NCI-H524 (cell line): Measurements from ENCODE around the gene MRM3.
"Not testable (repeated sequence)": the region's sequence is repeated elsewhere in the genome, so short reads cannot be mapped to it uniquely, and the experiment has no call there.

ENCODE experiments used
- DNase-seq, 2 experiments: peaks; one replicate each; lab custom pipeline; 2025; lab: John Stamatoyannopoulos, UW

MRM3 gene, protein sequence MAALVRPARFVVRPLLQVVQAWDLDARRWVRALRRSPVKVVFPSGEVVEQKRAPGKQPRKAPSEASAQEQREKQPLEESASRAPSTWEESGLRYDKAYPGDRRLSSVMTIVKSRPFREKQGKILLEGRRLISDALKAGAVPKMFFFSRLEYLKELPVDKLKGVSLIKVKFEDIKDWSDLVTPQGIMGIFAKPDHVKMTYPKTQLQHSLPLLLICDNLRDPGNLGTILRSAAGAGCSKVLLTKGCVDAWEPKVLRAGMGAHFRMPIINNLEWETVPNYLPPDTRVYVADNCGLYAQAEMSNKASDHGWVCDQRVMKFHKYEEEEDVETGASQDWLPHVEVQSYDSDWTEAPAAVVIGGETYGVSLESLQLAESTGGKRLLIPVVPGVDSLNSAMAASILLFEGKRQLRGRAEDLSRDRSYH

GRCh38 chr17:781805-782731, at the start of gene MRM3, which contains the start of gene GLOD4:
Gene MRM3, plus strand, starts transcription at chr17:782353. Its CDS starts 26 bp downstream, at chr17:782379.
Gene GLOD4, minus strand, starts transcription at chr17:782280. Its CDS starts 25 bp downstream, at chr17:782255.
- peak; percentile 68 to 79 for DNase-seq

GRCh38 chr17:732902-733720, 49.0 kb upstream of the MRM3 start:
- peak in 1 of 2 experiments; percentile 26 for DNase-seq

DNA sequence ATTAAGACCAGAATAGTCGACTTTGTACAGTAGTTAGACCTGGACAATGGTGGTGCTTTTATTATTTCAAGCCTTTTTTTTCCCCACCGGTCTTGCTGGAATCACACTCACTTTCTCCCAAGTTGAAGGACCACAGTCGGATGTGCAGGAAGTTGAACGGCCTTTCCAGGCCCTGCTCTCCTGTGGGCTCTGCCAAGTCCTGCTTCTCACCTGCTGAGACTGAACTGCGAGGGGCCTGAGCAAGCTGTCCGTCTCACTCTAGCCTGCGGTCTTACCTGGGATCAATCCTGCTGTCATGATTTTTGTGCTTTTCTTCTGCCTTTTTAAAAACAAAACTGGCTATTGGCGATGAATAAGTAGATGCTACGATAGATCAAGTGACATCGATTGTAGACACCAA, 48.4 kb upstream of the MRM3 start:
- DNase-seq = no peak

DNA sequence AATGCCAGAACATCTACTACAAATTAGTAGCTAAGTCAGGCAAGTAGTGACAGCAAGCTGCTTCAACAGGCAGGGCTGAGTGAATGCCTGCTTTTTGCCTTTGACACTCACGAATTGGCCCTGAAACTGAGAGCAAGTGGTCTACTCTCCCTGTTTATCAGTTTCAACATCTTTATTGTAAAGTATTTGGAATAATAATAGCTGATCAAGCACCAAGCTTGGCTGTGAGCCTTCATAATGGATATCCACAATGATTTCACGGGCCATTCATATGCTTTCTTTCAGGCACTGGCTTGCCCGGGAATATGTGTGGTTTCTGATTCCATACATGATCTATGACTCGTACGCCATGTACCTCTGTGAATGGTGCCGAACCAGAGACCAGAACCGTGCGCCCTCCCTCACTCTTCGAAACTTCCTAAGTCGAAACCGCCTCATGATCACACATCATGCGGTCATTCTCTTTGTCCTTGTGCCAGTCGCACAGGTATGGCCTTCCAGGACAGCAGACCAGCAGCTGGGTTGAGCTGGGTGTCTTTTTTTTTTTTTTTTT, 44.5 kb upstream of the MRM3 start:
- no peak for DNase-seq

DNA sequence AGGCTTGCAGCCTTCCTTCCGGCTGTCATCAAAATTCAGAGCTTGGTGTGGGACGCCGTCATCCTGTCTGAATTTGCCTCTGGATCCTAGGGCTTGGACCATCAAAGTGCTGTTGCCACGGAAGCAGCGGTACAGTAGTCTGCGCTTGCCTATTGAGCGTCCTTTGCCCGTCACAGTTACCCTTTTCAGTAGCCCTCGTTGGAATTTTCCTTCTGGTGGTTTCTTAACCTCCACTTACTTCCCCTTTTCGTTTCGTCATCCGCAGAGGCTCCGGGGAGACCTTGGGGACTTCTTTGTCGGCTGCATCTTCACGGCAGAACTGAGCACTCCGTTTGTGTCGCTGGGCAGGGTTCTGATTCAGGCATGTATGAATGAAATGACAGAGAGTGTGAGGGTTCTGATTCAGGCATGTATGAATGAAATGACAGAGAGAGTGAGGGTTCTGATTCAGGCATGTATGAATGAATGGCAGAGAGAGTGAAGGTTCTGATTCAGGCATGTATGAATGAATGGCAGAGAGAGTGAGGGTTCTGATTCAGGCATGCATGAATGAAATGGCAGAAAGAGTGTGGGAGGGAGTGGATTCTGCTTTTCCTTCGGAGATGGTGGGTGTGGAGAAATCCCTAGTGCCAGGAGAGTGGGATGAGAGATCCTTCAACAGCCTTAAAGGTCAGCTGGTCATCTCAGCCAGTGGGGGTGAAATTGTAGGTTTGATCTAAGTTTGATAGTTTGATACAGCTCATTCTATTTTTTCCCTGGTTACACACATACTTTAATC, 41.7 kb upstream of the MRM3 start:
- DNase-seq = no peak

DNA sequence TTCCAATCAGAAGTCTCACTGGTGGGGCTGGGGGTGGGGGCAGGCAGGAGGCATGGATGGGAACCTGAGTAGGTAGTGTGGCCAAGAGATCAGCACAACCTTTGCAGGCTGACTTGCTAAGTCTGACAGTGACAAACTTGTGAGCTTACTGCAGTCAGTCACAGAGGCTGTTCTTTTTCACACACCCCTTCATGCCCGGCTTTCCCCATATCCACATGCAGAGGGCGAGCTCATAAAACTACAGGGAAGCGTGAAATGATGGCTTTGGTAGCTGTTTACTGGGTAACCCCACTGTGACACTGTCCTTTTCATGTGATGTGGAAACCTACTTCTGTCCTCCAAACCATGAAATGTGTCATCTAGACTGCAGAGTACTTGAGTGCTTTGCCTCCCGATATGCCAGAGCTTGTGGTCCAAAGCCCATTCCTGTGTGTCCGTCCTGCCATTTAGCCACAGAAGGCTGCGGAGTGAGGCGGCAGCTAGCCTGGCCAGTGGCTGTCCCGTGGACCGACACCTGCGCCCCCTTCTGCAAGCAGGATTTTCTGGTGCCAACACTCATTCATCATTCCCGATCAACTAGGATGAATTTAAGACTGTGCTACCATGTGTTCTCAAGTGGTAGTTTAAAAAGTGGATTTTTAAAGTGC, 39.9 kb upstream of the MRM3 start:
- no peak for DNase-seq

GRCh38 chr17:743139-743538, 39.0 kb upstream of the MRM3 start:
- DNase-seq = no peak

DNA sequence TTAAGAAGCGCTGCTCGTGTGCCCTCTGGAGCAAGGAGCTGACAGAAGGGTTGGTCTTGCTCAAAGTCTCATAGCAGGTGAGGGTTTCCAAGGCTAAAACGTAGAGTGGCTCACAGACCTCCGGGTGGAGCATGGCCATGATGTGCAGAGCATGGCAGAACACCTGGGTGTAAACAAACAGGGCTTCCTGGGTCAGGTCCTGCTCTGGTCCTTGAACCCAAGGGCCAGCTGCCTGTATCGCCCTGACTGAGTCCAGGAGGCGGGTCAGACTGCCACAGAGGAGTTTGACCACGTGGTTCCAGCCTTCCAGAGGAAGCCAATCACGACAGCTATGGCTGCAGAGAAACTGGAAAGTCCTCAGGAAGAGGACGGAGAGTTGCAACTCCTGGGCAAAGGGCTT, 37.2 kb upstream of the MRM3 start:
- DNase-seq = no peak

GRCh38 chr17:745406-745805, 36.7 kb upstream of the MRM3 start:
- DNase-seq = no peak

DNA sequence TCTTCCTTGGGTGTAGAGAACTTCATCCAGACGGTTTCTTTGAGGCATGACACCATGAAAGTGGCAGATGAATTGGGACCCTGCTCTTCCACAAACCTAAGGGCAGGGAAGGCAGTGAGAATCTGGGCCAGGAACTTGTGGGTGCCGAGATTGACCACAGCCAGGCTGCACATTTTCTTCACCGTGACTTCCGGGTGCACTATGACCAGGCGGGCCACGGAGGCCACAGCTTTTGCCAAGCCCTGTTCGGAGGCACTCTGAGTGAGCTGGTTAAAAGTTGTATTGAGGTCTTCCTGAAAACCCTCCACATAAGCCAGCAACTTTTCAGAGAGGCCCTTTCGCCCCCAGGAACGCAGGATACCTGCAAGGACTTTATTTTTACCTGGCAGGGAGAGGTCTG, 36.0 kb upstream of the MRM3 start:
- DNase-seq = no peak

DNA sequence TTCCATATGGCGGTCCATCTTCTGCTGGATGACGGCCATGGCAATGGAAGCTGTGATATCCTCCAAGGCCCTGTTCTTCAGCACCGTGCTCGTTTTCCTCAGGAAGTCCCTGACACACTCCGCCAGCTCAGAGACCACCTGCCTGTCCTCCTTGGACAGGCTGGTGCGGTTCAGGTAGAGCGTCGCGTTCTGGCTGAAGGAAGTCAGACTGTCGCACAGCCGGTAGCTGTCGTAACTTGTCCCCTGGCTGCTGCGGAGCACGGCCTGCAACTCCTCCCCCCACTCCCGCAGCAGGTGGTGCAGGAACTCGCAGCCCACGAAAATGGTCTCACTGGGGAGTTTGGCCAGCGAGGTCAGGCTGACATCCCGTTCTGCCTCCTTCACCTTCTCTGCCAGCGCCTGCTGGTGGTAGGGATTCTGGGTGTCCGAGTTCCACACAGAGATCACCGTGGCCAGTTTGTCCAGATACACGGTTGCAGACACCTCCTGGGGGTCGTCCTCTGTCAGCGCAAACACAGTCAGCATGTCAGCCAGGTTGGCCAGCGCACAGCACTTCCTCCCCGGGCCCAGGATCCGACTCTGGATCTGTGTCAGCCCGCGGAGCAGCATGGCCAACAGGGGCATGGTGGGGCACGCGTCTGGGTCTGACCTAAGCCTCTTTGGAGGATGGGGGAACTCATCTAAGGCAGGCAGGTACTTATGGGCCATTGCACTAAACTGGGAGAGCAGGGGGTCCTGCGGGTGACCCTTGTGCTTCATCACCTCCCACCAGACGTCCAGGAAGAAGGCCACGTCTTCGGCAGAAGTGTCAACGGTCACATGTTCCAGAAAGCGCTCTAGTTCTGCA, 35.1 kb upstream of the MRM3 start:
- DNase-seq = no peak

DNA sequence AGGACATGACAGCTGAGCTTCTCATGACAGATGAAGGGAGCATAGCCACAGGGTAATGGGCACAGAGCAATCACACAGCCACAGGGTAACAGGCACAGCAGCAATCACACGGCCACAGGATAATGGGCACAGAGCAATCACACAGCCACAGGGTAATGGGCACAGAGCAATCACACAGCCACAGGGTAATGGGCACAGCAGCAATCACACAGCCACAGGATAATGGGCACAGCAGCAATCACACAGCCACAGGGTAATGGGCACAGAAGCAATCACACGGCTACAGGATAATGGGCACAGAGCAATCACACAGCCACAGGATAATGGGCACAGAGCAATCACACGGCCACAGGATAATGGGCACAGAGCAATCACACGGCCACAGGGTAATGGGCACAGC, 33.5 kb upstream of the MRM3 start:
- DNase-seq = not testable (repeated sequence)

DNA sequence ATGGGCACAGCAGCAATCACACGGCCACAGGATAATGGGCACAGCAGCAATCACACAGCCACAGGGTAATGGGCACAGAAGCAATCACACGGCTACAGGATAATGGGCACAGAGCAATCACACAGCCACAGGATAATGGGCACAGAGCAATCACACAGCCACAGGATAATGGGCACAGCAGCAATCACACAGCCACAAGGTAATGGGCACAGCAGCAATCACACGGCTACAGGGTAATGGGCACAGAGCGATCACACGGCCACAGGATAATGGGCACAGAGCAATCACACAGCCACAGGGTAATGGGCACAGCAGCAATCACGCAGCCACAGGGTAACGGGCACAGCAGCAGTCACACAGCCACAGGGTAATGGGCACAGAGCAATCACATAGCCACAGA, 32.8 kb upstream of the MRM3 start:
- not testable (repeated sequence) for DNase-seq

GRCh38 chr17:750431-751037, 31.6 kb upstream of the MRM3 start:
- DNase-seq = no peak

DNA sequence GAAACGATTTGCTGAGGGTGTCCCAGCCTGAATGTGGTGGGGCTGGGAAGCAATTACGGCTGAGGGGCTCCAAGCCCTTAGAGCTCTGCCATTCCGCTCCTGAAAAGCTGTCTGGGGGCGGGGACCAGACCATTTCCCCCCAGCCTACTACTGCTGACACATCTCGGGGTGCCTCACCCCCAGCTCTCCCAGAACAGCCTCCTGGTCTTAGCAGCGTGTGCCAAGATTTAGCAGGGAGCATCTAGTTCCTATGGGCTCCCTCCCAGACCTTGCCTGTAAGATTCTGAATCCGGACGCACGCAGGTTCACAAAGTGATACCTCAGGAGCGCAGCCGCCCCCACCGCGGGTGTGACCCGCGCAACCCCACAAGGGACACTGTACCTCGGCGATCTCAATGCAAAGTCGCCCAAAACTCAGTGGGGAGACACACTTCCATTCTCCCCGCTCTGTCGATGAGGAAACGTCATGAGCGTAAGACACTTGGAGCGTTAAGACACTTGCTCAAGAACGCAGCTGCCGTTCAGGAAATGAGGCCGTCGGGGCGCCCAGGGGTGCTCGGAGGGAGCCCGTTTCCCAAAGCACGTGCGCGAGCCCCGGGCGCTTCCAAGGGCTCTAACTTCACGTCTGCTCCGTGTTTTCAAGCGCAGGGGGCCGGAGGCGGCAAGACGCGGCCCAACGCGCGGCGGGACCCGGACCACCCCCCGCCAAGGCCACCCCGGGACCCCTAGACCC, 30.7 kb upstream of the MRM3 start:
- peak in 1 of 2 experiments; percentile 44 for DNase-seq

GRCh38 chr17:752002-752619, 30.0 kb upstream of the MRM3 start, which contains the start of gene GEMIN4:
Gene GEMIN4, minus strand, starts transcription at chr17:752264. Its CDS starts 122 bp downstream, at chr17:752142.
- DNase-seq = peak; percentile 77 to 88

- DNase-seq = peak in 1 of 2 experiments; percentile 36
These were observed 29.4 kb upstream of the MRM3 start for GRCh38 chr17:752620-753219.
